HL-60 (cell line): ENCODE data around the gene MACROD1.

Experiments
- DNase-seq, 2 experiments: peaks; one replicate each; pipeline ENCODE4 v3.0.0-alpha.2; 2010 to 2020; ENCODE audit warnings: low read depth in 1 of 2, low spot score in 1 of 2
- H3K27ac ChIP-seq: fragments of 250-450 bp; sonication (Bioruptor Pico); replicated peaks from 2 replicates; pipeline ENCODE4 v1.5.1; 2020; ENCODE audit warnings: mild to moderate bottlenecking, moderate library complexity
- H3K27me3 ChIP-seq: fragments of 250-450 bp; sonication (Bioruptor Pico); 2 replicates; pipeline ENCODE4 v1.5.1; 2021; ENCODE audit warnings: mild to moderate bottlenecking, moderate library complexity; ENCODE audit not compliant: insufficient read depth, poor library complexity, severe bottlenecking
- H3K4me3 ChIP-seq: replicated peaks from 2 replicates; pipeline ENCODE4 v1.5.1; 2011; ENCODE audit warnings: mild to moderate bottlenecking, control low read depth, low read length; ENCODE audit not compliant: insufficient read depth
- CTCF ChIP-seq: IDR thresholded peaks from one replicate; pipeline ENCODE4 v1.5.1; 2011; ENCODE audit warnings: low read length, control low read depth, inconsistent platforms; ENCODE audit not compliant: insufficient read depth
- GABPA ChIP-seq: IDR thresholded peaks from 2 replicates; pipeline ENCODE4 v1.6.1; 2012; ENCODE audit warnings: low read depth
- POLR2AphosphoS5 ChIP-seq: IDR thresholded peaks from 2 replicates; pipeline ENCODE4 v1.6.1; 2012; ENCODE audit warnings: low read depth
- SPI1 ChIP-seq: IDR thresholded peaks from 2 replicates; pipeline ENCODE4 v1.6.1; 2012; ENCODE audit warnings: low read depth, mild to moderate bottlenecking, borderline replicate concordance
- TF ChIP-seq, protein P1 (sequence below): IDR thresholded peaks from 2 replicates; pipeline ENCODE4 v1.6.1; 2012; ENCODE audit warnings: low read depth; ENCODE audit not compliant: insufficient replicate concordance

Gene MACROD1

GRCh38 chr11:64117763-64118459 lies 48.0 kb downstream of the MACROD1 start:
- TF ChIP-seq CTCF, result no peak
- TF ChIP-seq POLR2AphosphoS5, result no peak
- TF ChIP-seq, protein P1, sequence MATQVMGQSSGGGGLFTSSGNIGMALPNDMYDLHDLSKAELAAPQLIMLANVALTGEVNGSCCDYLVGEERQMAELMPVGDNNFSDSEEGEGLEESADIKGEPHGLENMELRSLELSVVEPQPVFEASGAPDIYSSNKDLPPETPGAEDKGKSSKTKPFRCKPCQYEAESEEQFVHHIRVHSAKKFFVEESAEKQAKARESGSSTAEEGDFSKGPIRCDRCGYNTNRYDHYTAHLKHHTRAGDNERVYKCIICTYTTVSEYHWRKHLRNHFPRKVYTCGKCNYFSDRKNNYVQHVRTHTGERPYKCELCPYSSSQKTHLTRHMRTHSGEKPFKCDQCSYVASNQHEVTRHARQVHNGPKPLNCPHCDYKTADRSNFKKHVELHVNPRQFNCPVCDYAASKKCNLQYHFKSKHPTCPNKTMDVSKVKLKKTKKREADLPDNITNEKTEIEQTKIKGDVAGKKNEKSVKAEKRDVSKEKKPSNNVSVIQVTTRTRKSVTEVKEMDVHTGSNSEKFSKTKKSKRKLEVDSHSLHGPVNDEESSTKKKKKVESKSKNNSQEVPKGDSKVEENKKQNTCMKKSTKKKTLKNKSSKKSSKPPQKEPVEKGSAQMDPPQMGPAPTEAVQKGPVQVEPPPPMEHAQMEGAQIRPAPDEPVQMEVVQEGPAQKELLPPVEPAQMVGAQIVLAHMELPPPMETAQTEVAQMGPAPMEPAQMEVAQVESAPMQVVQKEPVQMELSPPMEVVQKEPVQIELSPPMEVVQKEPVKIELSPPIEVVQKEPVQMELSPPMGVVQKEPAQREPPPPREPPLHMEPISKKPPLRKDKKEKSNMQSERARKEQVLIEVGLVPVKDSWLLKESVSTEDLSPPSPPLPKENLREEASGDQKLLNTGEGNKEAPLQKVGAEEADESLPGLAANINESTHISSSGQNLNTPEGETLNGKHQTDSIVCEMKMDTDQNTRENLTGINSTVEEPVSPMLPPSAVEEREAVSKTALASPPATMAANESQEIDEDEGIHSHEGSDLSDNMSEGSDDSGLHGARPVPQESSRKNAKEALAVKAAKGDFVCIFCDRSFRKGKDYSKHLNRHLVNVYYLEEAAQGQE, result no peak
- TF ChIP-seq SPI1, result no peak
- TF ChIP-seq GABPA, result no peak
- H3K27ac ChIP-seq, result no peak overlapping the region
- no peak overlapping the region for H3K4me3 ChIP-seq
- no peak for DNase-seq
- H3K27me3 ChIP-seq, result no peaks in the 10 kb centered on the region

GRCh38 chr11:64115531-64116522 lies 50.1 kb downstream of the MACROD1 start:
- no peak for TF ChIP-seq SPI1
- no peak for TF ChIP-seq GABPA
- no peak overlapping the region for H3K4me3 ChIP-seq
- no peak overlapping the region for H3K27ac ChIP-seq
- H3K27me3 ChIP-seq, result no peaks in the 10 kb centered on the region
- no peak for DNase-seq

DNA sequence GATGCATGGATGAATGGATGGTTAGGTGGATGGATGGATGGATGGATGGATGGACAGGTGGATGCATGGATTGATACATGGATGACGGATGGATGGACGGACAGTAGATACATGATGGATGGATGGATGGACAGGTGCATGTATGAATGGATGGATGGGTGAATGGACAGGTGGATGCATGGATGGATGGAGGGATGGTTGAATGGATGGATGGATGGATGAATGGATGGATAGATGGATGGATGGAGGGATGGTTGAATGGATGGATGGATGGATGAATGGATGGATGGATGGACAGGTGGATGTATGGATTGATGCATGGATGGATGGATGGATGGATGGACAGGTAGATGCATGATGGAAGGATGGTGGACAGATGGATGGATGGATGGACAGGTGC lies 51.7 kb downstream of the MACROD1 start:
- H3K27ac ChIP-seq, result no peak overlapping the region
- no peaks in the 10 kb centered on the region for H3K27me3 ChIP-seq
- TF ChIP-seq SPI1, result no peak
- TF ChIP-seq CTCF, result no peak
- TF ChIP-seq POLR2AphosphoS5, result no peak
- TF ChIP-seq, protein P1, result no peak
- no peak for TF ChIP-seq GABPA
- DNase-seq, result no peak
- H3K4me3 ChIP-seq, result no peak overlapping the region

GRCh38 chr11:64113462-64113780 lies 52.5 kb downstream of the MACROD1 start:
- TF ChIP-seq GABPA, result no peak
- no peak for TF ChIP-seq POLR2AphosphoS5
- no peak for TF ChIP-seq SPI1
- TF ChIP-seq, protein P1, result no peak
- no peak for TF ChIP-seq CTCF
- DNase-seq, result no peak
- H3K4me3 ChIP-seq, result no peak overlapping the region
- H3K27me3 ChIP-seq, result no peaks in the 10 kb centered on the region
- H3K27ac ChIP-seq, result no peak overlapping the region
